Measurements from ENCODE around the gene SEMA5B. TPM values are rescaled to one million over a fixed set of nuclear protein-coding genes. Genes with fewer than 3 reads are reported as not detected.
A peak's percentile ranks its signal among the peaks of the same experiment; 100 is the strongest.

SEMA5B gene
- polyA plus RNA-seq, 1 of the 3 experiments (the other 2 are of a cell fraction): 0.43 TPM

DNA sequence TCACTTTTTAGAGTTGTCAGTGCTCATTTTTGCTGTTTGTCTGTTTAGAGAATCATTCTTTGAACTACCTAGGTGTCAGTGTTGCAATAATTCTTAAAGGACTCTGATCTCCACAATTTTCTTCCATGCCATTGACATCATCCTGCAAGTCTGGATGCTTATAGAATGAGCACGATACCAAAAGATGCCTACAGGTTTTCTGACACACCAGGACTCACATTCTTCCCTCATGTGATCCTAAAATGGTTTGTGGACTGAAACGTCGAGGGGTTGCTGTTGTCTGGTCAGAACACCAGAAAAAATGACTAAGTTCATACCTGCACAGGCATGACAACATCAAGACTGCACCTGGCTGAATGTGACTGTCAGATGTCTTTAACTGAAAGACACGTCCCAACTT is 95.9 kb downstream of the SEMA5B start (continued):
- TF ChIP-seq TEAD4 (IDR thresholded peaks at IDR 0.05; ENCODE audit: borderline replicate concordance, insufficient read depth): no peak
- TF ChIP-seq CHD2 (IDR thresholded peaks at IDR 0.05; ENCODE audit: low read length, partially characterized antibody): no peak
- no peak for TF ChIP-seq TAF1 (IDR thresholded peaks at IDR 0.05; ENCODE audit: borderline replicate concordance, low read depth, low read length)

DNA sequence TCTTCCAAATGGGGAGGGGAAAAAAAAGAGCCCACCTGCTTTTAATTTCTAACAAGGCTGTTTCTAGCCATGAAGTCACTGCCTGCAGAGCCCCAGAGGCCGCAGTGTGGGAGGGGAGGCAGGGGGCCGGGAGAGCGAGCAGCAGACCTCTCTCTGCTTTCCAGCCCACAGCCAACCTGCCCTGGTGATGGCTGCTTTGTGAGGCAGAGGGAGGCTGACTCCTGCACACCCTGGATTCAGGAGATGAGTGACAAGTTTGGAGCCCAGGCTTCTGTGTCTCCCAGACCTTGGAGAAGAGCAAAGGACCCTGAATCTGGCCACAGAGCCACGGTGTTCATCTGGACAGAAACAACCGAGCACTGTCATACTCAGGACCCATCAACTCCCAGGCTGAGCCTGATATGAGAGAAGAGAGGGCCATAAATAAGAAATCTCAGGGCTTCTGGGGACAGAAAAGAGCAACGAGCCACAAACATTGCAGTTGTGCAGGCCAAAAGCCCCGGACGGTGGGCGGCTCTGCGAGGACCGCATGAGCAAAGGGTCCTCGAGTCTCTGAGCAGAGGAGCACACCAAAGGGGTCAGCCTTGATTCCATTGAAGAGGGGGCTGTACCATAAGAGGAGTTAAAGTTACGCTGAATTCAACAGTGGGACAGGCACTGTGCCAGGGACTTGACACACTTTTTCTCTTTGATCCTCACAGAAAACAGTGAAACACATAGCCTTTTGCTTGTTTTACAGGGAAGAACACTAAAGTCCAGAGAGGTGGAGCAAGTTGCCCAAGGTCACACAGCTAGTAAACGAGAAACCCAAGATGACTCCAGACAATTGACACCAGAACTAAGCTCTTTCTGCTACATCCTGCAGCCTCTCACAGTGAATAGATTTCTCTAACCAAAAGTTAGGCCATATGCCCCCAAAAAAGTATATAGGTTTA is 97.2 kb downstream of the SEMA5B start:
- Histone ChIP-seq H3K4me1 (ENCODE audit: control insufficient read depth in 1 of 2, insufficient read depth in 2 of 2, low read depth in 1 of 2, low read length in 1 of 2) (peaks cover 0 to 23% of the 10 kb centered on the region in 2 experiments; a peak in 1 of 4 replicates), H3K27me3 (ENCODE audit: insufficient read depth) (no peaks in the 10 kb centered on the region), H2AFZ (ENCODE audit: low read depth) (no peak overlapping the region), H3K79me2 (ENCODE audit: insufficient read depth) (no peaks in the 10 kb centered on the region), H3K9me3 (no peaks in the 10 kb centered on the region), H3K4me3 (ENCODE audit: low read depth in 2 of 2, low read length in 1 of 2) (no peak overlapping the region), H3K9me2 (no peaks in the 10 kb centered on the region), H3K36me3 (replicated peaks in 1 of 2; ENCODE audit: control insufficient read depth in 1 of 2, insufficient read depth in 2 of 2, low read length in 1 of 2) (no peaks in the 10 kb centered on the region), H3K27ac (ENCODE audit: low read depth in 2 of 2, low read length in 1 of 2) (peak overlapping the region in 1 of 2 experiments; percentile 11; a peak in 2 of 4 replicates), H3F3A (replicated peaks; ENCODE audit: insufficient read depth) (no peaks in the 10 kb centered on the region), H4K20me1 (ENCODE audit: insufficient read depth) (no peaks in the 10 kb centered on the region), H3K4me2 (no peak overlapping the region), H3K9ac (no peak overlapping the region)
- TF ChIP-seq GABPA (IDR thresholded peaks at IDR 0.05; ENCODE audit: low read depth) (no peak), EZH2phosphoT487 (IDR thresholded peaks at IDR 0.05; ENCODE audit: borderline replicate concordance, low read depth) (no peak), EP300 (IDR thresholded peaks at IDR 0.05; ENCODE audit: borderline replicate concordance in 1 of 2, low read depth in 1 of 2, low read length in 1 of 2) (no peak), FOSL2 (IDR thresholded peaks at IDR 0.05; ENCODE audit: borderline replicate concordance, low read depth) (no peak), GATA2 (CRISPR knock-in tag; IDR thresholded peaks at IDR 0.05) (no peak), SIN3A (IDR thresholded peaks at IDR 0.05; ENCODE audit: borderline replicate concordance, low read depth, low read length) (no peak), RAD21 (IDR thresholded peaks at IDR 0.05; ENCODE audit: low read length) (no peak)
- TF ChIP-seq, protein P1, sequence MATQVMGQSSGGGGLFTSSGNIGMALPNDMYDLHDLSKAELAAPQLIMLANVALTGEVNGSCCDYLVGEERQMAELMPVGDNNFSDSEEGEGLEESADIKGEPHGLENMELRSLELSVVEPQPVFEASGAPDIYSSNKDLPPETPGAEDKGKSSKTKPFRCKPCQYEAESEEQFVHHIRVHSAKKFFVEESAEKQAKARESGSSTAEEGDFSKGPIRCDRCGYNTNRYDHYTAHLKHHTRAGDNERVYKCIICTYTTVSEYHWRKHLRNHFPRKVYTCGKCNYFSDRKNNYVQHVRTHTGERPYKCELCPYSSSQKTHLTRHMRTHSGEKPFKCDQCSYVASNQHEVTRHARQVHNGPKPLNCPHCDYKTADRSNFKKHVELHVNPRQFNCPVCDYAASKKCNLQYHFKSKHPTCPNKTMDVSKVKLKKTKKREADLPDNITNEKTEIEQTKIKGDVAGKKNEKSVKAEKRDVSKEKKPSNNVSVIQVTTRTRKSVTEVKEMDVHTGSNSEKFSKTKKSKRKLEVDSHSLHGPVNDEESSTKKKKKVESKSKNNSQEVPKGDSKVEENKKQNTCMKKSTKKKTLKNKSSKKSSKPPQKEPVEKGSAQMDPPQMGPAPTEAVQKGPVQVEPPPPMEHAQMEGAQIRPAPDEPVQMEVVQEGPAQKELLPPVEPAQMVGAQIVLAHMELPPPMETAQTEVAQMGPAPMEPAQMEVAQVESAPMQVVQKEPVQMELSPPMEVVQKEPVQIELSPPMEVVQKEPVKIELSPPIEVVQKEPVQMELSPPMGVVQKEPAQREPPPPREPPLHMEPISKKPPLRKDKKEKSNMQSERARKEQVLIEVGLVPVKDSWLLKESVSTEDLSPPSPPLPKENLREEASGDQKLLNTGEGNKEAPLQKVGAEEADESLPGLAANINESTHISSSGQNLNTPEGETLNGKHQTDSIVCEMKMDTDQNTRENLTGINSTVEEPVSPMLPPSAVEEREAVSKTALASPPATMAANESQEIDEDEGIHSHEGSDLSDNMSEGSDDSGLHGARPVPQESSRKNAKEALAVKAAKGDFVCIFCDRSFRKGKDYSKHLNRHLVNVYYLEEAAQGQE (IDR thresholded peaks at IDR 0.05; ENCODE audit: low read depth, low read length): no peak
- POLR2A ChIA-PET: interaction anchor here (0.7 kb wide), 1 partner anchor 200 kb away, joined by 3 read pairs; no protein-coding TSS in a partner anchor
- peak; percentile 78 for DNase-seq
- CTCF ChIA-PET: interaction anchor here (2.7 kb wide), 2 partner anchors 12 to 97 kb away, joined by 12 to 18 read pairs; partner anchors contain the start of gene SEMA5B
- 67% methylated on average over 12 of the region's 14 CpGs for WGBS (ENCODE audit: low lambda C conversion rate)
